ENCODE measurements around the gene EFNB2.

The EFNB2 gene

DNA sequence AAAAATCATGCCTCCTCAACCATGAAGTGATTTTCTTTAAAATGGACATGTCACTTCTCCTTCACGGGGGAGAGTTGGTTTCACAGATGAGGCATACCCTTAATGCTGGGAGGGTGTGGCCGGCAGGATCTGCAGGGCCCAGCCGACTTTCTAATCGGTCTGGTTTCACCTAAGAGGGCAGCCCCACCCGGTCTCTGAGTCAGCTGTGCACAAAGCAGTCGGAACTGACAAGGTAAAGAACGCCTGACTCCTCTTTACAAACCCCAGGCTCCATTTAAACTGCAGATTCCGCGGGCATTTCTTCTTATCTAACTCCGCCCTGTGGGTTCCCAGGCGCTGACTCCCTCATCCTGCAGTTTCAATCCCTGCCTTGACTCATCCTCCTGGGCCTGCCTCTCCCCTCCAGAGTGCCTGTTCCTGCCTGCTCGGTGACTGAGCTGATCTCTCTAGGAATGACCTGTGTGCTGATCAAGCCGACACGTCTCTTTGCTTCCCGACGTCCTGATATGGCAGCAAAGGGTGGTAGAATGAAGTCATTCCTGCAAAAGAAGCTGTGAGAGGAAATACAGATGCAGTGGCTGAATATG lies 63.4 kb downstream of the EFNB2 start:
- H3K27ac ChIP-seq (ENCODE audit: low read length), result no peak overlapping the region
- H3K9ac ChIP-seq (ENCODE audit: low read length), result no peak overlapping the region
- H3K36me3 ChIP-seq (ENCODE audit: control insufficient read depth, low read depth, low read length), result no peaks in the 10 kb centered on the region
- no peak overlapping the region for H3K4me3 ChIP-seq (ENCODE audit: low read length)
- peaks cover 6% of the 10 kb centered on the region for H3K4me1 ChIP-seq (ENCODE audit: control insufficient read depth, low read depth, low read length)
- no peaks in the 10 kb centered on the region for H3K27me3 ChIP-seq (ENCODE audit: control insufficient read depth, insufficient read depth, low read length)
- no peaks in the 10 kb centered on the region for H3K9me3 ChIP-seq (ENCODE audit: control insufficient read depth, low read depth, low read length)

DNA sequence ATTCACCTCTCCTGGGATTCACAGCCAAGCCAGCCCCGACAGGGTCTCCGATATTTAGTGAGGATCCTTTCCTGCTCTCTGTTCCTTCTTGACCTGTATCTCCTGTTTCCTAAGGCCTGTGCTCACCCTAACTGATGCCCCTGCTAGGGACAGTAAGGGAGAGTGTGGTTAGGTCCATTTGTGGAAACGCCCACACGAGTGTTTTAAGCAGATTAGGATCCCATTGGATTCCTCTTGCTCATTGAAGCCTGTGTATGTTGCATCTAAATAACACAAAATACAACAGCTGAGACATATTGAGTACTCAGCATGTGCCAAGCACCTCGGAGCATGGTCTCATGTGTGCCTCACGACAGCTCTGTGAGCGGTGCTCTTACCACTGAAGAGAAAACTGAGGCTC lies 64.9 kb downstream of the EFNB2 start:
- no peaks in the 10 kb centered on the region for H3K27me3 ChIP-seq (ENCODE audit: control insufficient read depth, insufficient read depth, low read length)
- H3K27ac ChIP-seq (ENCODE audit: low read length), result no peak overlapping the region

GRCh38 chr13:106468744-106469590 lies 66.5 kb downstream of the EFNB2 start:
- Histone ChIP-seq H3K27me3 (ENCODE audit: control insufficient read depth, insufficient read depth, low read length) (no peaks in the 10 kb centered on the region), H3K27ac (ENCODE audit: low read length) (no peak overlapping the region), H3K4me3 (ENCODE audit: low read length) (no peak overlapping the region), H3K4me1 (ENCODE audit: control insufficient read depth, low read depth, low read length) (peaks cover 6% of the 10 kb centered on the region), H3K9ac (ENCODE audit: low read length) (no peak overlapping the region), H3K9me3 (ENCODE audit: control insufficient read depth, low read depth, low read length) (no peaks in the 10 kb centered on the region), H3K36me3 (ENCODE audit: control insufficient read depth, low read depth, low read length) (no peaks in the 10 kb centered on the region)

More for the DNA sequence above, 64.9 kb downstream of the EFNB2 start:
- no peaks in the 10 kb centered on the region for H3K9me3 ChIP-seq (ENCODE audit: control insufficient read depth, low read depth, low read length)
- H3K36me3 ChIP-seq (ENCODE audit: control insufficient read depth, low read depth, low read length), result no peaks in the 10 kb centered on the region
- H3K4me3 ChIP-seq (ENCODE audit: low read length), result no peak overlapping the region
- no peak overlapping the region for H3K9ac ChIP-seq (ENCODE audit: low read length)
- peaks cover 6% of the 10 kb centered on the region for H3K4me1 ChIP-seq (ENCODE audit: control insufficient read depth, low read depth, low read length)

- no peak overlapping the region for H3K27ac ChIP-seq (ENCODE audit: low read length)
- no peaks in the 10 kb centered on the region for H3K9me3 ChIP-seq (ENCODE audit: control insufficient read depth, low read depth, low read length)
- peaks cover 6% of the 10 kb centered on the region for H3K4me1 ChIP-seq (ENCODE audit: control insufficient read depth, low read depth, low read length)
- no peak overlapping the region for H3K4me3 ChIP-seq (ENCODE audit: low read length)
- H3K9ac ChIP-seq (ENCODE audit: low read length), result no peak overlapping the region
- H3K36me3 ChIP-seq (ENCODE audit: control insufficient read depth, low read depth, low read length), result no peaks in the 10 kb centered on the region
- H3K27me3 ChIP-seq (ENCODE audit: control insufficient read depth, insufficient read depth, low read length), result no peaks in the 10 kb centered on the region
Measured at GRCh38 chr13:106468207-106468606, 67.3 kb downstream of the EFNB2 start.

- no peak overlapping the region for H3K27ac ChIP-seq (ENCODE audit: low read length)
- H3K9me3 ChIP-seq (ENCODE audit: control insufficient read depth, low read depth, low read length), result no peaks in the 10 kb centered on the region
- H3K9ac ChIP-seq (ENCODE audit: low read length), result no peak overlapping the region
- no peaks in the 10 kb centered on the region for H3K36me3 ChIP-seq (ENCODE audit: control insufficient read depth, low read depth, low read length)
- no peak overlapping the region for H3K4me3 ChIP-seq (ENCODE audit: low read length)
- peaks cover 4% of the 10 kb centered on the region for H3K4me1 ChIP-seq (ENCODE audit: control insufficient read depth, low read depth, low read length)
- H3K27me3 ChIP-seq (ENCODE audit: control insufficient read depth, insufficient read depth, low read length), result no peaks in the 10 kb centered on the region
Measured at GRCh38 chr13:106467427-106468122, 67.9 kb downstream of the EFNB2 start.

GRCh38 chr13:106466691-106467426 lies 68.6 kb downstream of the EFNB2 start:
- Histone ChIP-seq H3K27ac (ENCODE audit: low read length) (no peak overlapping the region), H3K9me3 (ENCODE audit: control insufficient read depth, low read depth, low read length) (no peaks in the 10 kb centered on the region), H3K36me3 (ENCODE audit: control insufficient read depth, low read depth, low read length) (no peaks in the 10 kb centered on the region), H3K4me1 (ENCODE audit: control insufficient read depth, low read depth, low read length) (no peaks in the 10 kb centered on the region), H3K4me3 (ENCODE audit: low read length) (no peak overlapping the region), H3K9ac (ENCODE audit: low read length) (no peak overlapping the region), H3K27me3 (ENCODE audit: control insufficient read depth, insufficient read depth, low read length) (no peaks in the 10 kb centered on the region)

DNA sequence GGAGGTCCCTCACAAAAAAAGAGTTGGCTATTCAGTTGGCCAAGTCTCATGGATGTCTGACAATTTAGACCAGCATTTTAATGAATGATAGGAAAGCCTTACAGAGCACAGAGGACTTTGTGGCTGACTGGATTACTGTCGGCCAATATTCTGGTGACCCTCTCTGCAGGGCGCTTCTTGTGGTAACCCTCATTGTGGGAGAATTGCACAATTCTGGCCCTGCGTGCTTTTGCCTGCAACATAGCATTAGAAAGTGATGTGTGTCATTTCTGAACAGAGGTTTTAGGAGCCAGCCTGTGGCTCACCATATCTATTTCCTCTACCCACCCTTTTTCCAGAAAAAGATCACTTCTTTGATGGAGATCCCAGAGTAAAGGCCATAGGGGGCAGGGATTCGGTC lies 71.4 kb downstream of the EFNB2 start:
- Histone ChIP-seq H3K4me1 (ENCODE audit: control insufficient read depth, low read depth, low read length) (no peaks in the 10 kb centered on the region), H3K9ac (ENCODE audit: low read length) (no peak overlapping the region), H3K36me3 (ENCODE audit: control insufficient read depth, low read depth, low read length) (no peaks in the 10 kb centered on the region), H3K27ac (ENCODE audit: low read length) (no peak overlapping the region), H3K9me3 (ENCODE audit: control insufficient read depth, low read depth, low read length) (no peaks in the 10 kb centered on the region), H3K27me3 (ENCODE audit: control insufficient read depth, insufficient read depth, low read length) (no peaks in the 10 kb centered on the region), H3K4me3 (ENCODE audit: low read length) (no peak overlapping the region)

GRCh38 chr13:106462710-106463109 lies 72.8 kb downstream of the EFNB2 start:
- H3K27me3 ChIP-seq (ENCODE audit: control insufficient read depth, insufficient read depth, low read length), result no peaks in the 10 kb centered on the region
- no peaks in the 10 kb centered on the region for H3K36me3 ChIP-seq (ENCODE audit: control insufficient read depth, low read depth, low read length)
- H3K9me3 ChIP-seq (ENCODE audit: control insufficient read depth, low read depth, low read length), result no peaks in the 10 kb centered on the region
- H3K27ac ChIP-seq (ENCODE audit: low read length), result no peak overlapping the region
- no peak overlapping the region for H3K4me3 ChIP-seq (ENCODE audit: low read length)
- no peak overlapping the region for H3K9ac ChIP-seq (ENCODE audit: low read length)
- no peaks in the 10 kb centered on the region for H3K4me1 ChIP-seq (ENCODE audit: control insufficient read depth, low read depth, low read length)

GRCh38 chr13:106455777-106456176 lies 79.7 kb downstream of the EFNB2 start:
- Histone ChIP-seq H3K9ac (ENCODE audit: low read length) (no peak overlapping the region), H3K4me3 (ENCODE audit: low read length) (no peak overlapping the region)

DNA sequence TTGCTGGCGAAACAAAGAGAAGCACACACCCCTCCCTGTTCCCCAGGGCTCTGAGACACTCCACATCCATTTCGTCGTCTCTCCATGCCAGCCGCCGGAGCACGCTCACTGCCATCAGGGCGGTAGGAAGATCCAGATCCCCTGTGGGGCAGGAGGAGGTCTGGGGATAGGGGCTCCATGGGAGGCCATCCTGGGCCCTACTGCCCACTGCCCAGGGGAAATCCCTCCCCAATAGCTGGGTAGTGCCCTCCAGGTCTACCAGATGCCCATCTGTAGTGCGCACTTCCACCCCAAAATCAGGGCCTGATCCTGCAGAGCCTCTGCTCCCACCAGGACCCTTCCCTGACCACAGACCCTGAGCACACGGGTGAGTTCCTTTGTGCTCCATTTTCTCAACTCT lies 80.3 kb downstream of the EFNB2 start:
- no peaks in the 10 kb centered on the region for H3K9me3 ChIP-seq (ENCODE audit: control insufficient read depth, low read depth, low read length)
- H3K9ac ChIP-seq (ENCODE audit: low read length), result no peak overlapping the region
- H3K27ac ChIP-seq (ENCODE audit: low read length), result no peak overlapping the region
- H3K27me3 ChIP-seq (ENCODE audit: control insufficient read depth, insufficient read depth, low read length), result no peaks in the 10 kb centered on the region
- H3K4me3 ChIP-seq (ENCODE audit: low read length), result no peak overlapping the region
- no peaks in the 10 kb centered on the region for H3K4me1 ChIP-seq (ENCODE audit: control insufficient read depth, low read depth, low read length)
- no peaks in the 10 kb centered on the region for H3K36me3 ChIP-seq (ENCODE audit: control insufficient read depth, low read depth, low read length)

More at GRCh38 chr13:106455777-106456176, 79.7 kb downstream of the EFNB2 start:
- no peak overlapping the region for H3K27ac ChIP-seq (ENCODE audit: low read length)
- H3K36me3 ChIP-seq (ENCODE audit: control insufficient read depth, low read depth, low read length), result no peaks in the 10 kb centered on the region
- no peaks in the 10 kb centered on the region for H3K9me3 ChIP-seq (ENCODE audit: control insufficient read depth, low read depth, low read length)
- H3K27me3 ChIP-seq (ENCODE audit: control insufficient read depth, insufficient read depth, low read length), result no peaks in the 10 kb centered on the region
- H3K4me1 ChIP-seq (ENCODE audit: control insufficient read depth, low read depth, low read length), result no peaks in the 10 kb centered on the region

DNA sequence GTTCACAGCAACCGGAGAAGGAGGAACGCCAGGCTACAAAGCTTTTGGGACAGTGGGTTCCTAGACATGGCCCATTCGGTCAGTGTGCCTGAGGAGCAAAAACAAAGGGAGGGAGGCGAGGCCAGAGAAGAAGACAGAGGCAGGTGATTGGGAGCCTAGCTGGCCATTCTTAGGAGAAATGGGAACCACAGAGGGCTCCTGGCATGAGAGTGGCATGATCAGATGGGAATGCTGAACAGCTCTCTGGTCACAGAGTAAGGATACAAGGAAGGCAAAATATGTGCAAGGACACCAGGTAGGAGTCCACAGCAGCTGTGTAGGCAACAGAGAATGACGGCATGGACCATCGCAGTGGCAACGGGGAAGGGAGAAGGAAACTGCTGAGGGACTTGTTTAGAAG lies 82.4 kb downstream of the EFNB2 start:
- H3K36me3 ChIP-seq (ENCODE audit: control insufficient read depth, low read depth, low read length), result no peaks in the 10 kb centered on the region
- H3K9ac ChIP-seq (ENCODE audit: low read length), result no peak overlapping the region
- no peaks in the 10 kb centered on the region for H3K4me1 ChIP-seq (ENCODE audit: control insufficient read depth, low read depth, low read length)
- H3K9me3 ChIP-seq (ENCODE audit: control insufficient read depth, low read depth, low read length), result no peaks in the 10 kb centered on the region
- H3K4me3 ChIP-seq (ENCODE audit: low read length), result no peak overlapping the region
- no peak overlapping the region for H3K27ac ChIP-seq (ENCODE audit: low read length)
- no peaks in the 10 kb centered on the region for H3K27me3 ChIP-seq (ENCODE audit: control insufficient read depth, insufficient read depth, low read length)

Data from iPS-18a (cell line).